C4-2B (cell line): Measurements from ENCODE around the gene CCDC92.

Source experiments
- ZFX ChIP-seq: fragments of 450-650 bp; IDR thresholded peaks from 2 replicates; pipeline ENCODE4 v1.6.1; 2017
- TF ChIP-seq, protein P1 (sequence below): fragments of 450-650 bp; conservative IDR thresholded peaks from 2 replicates; pipeline ENCODE4 v1.5.1; 2017; ENCODE audit warnings: mild to moderate bottlenecking

GRCh38 chr12:124007826-124008570, 35.4 kb upstream of the CCDC92 start:
- TF ChIP-seq, protein P1, sequence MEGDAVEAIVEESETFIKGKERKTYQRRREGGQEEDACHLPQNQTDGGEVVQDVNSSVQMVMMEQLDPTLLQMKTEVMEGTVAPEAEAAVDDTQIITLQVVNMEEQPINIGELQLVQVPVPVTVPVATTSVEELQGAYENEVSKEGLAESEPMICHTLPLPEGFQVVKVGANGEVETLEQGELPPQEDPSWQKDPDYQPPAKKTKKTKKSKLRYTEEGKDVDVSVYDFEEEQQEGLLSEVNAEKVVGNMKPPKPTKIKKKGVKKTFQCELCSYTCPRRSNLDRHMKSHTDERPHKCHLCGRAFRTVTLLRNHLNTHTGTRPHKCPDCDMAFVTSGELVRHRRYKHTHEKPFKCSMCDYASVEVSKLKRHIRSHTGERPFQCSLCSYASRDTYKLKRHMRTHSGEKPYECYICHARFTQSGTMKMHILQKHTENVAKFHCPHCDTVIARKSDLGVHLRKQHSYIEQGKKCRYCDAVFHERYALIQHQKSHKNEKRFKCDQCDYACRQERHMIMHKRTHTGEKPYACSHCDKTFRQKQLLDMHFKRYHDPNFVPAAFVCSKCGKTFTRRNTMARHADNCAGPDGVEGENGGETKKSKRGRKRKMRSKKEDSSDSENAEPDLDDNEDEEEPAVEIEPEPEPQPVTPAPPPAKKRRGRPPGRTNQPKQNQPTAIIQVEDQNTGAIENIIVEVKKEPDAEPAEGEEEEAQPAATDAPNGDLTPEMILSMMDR: no peak
- TF ChIP-seq ZFX: no peak
